K562 (cell line): ENCODE data around the gene PLCL1. TPM values are rescaled to one million over a fixed set of nuclear protein-coding genes. Genes with fewer than 3 reads are reported as not detected.

ENCODE experiments used
- JUN ChIP-seq, 2 experiments: sonication (generic) in 1 of 2; formaldehyde crosslinking in 1 of 2; IDR thresholded peaks; 2 replicates each; pipeline versions ENCODE4 v1.6.1 to v1.8.0; 2012 to 2022; ENCODE audit warnings: borderline replicate concordance in 2 of 2, mild to moderate bottlenecking in 2 of 2, improper control_type of control experiment in 1 of 2, low read depth in 1 of 2, low read length in 1 of 2, missing genetic modification reagents in 1 of 2
- MTA3 ChIP-seq: fragments of 450-650 bp; formaldehyde crosslinking; IDR thresholded peaks from 2 replicates; pipeline ENCODE4 v1.6.1; 2017; ENCODE audit warnings: mild to moderate bottlenecking, borderline replicate concordance
- RB1 ChIP-seq: fragments of 450-650 bp; IDR thresholded peaks from 2 replicates; pipeline ENCODE4 v1.6.1; 2017; ENCODE audit warnings: low read depth, mild to moderate bottlenecking
- SAP30 ChIP-seq: fragments of 200-600 bp; sonication (generic); IDR thresholded peaks from 2 replicates; pipeline ENCODE4 v1.6.1; 2012; ENCODE audit warnings: borderline replicate concordance, low read depth, mild to moderate bottlenecking, moderate library complexity, low read length, control low read depth, inconsistent platforms; ENCODE audit not compliant: insufficient read depth, poor library complexity, severe bottlenecking
- ZBTB7A ChIP-seq: IDR thresholded peaks from 2 replicates; pipeline ENCODE4 v1.6.1; 2011; ENCODE audit warnings: low read depth, mild to moderate bottlenecking, low read length, moderate library complexity, borderline replicate concordance; ENCODE audit not compliant: control insufficient read depth
- ZFX ChIP-seq: sonication (generic); formaldehyde crosslinking; IDR thresholded peaks from 2 replicates; pipeline ENCODE4 v1.8.0; 2022; ENCODE audit warnings: mild to moderate bottlenecking, missing genetic modification reagents, moderate library complexity
- ZKSCAN3 ChIP-seq: fragments of 250-450 bp; sonication (Bioruptor Pico); IDR thresholded peaks from 2 replicates; pipeline ENCODE4 v1.4.0; 2020
- polyA plus RNA-seq, 8 experiments: library from polyadenylated mRNA; depleted of rRNA in 4 of 8; stranded (reverse) in 5 of 8; unstranded in 3 of 8; fragments of >200 nt; fragmentation: Nextera tagmentation in 2 of 8; fragmentation: Illumina TruSeq in 1 of 8; extraction: Ambion mirVana in 2 of 8; extraction: Trizol in 1 of 8; gene quantifications; 2 replicates each; pipeline versions ENCODE4 v1.2.1 to v1.2.3, GENCODE V29; 2011 to 2014; ENCODE audit warnings: inconsistent platforms in 1 of 8, missing spikeins in 1 of 8
- total RNA-seq, 7 experiments: library from RNA; depleted of rRNA in 6 of 7; stranded (reverse); fragments of >200 nt in 6 of 7; fragmentation: Illumina TruSeq in 2 of 7; extraction: Trizol in 2 of 7; gene quantifications; 2 replicates each; pipeline versions ENCODE4 v1.2.1 to v1.2.3, GENCODE V29; 2011 to 2021; ENCODE audit warnings: low replicate concordance in 1 of 7

The PLCL1 gene
- total and polyA plus RNA-seq, 9 of the 15 experiments (the other 6 are each of a cell fraction or from before 2014, with no cell fraction given): 2.0 to 17.7 (median 8.6) TPM

GRCh38 chr2:197804758-197805714, 643 bp downstream of the PLCL1 start (continued):
- peak; percentile 97 for TF ChIP-seq ZBTB7A
- TF ChIP-seq RB1: 0 out of 2 replicates have a peak, but pooled peaks have one; percentile 11
- TF ChIP-seq ZFX: peak; percentile 34; the same call in 1 of the 2 replicates
- no peak for TF ChIP-seq ZKSCAN3 (CRISPR knock-in tag)
- 0 out of 2 replicates have a peak, but pooled peaks have one; percentile 18 for TF ChIP-seq MTA3
- TF ChIP-seq JUN (IDR thresholded peaks at IDR 0.05; ENCODE audit: borderline replicate concordance, low read depth, low read length): no peak
- TF ChIP-seq JUN (CRISPR knock-in tag; IDR thresholded peaks at IDR 0.05; ENCODE audit: borderline replicate concordance): 0 out of 2 replicates have a peak, but pooled peaks have one; percentile 22
- peak; percentile 13 for TF ChIP-seq SAP30
- TF ChIP-seq, all 486 proteins: peak for 16
